ENCODE data around the gene SHMT1.
"Not testable (repeated sequence)": the region's sequence is repeated elsewhere in the genome, so short reads cannot be mapped to it uniquely, and the experiment has no call there.

Gene SHMT1

GRCh38 chr17:18315562-18315922 is 47.8 kb downstream of the SHMT1 start:
- Mint-ChIP-seq H3K36me3 (ENCODE audit: low read depth) (peaks cover 49% of the 10 kb centered on the region), H3K9me3 (no peaks in the 10 kb centered on the region), H3K4me3 (peak overlapping the region; percentile 88 to 89 (median 88)), H3K4me1 (peaks cover 72% of the 10 kb centered on the region), H3K27ac (peak overlapping the region; percentile 78 to 94 (median 82)), H3K27me3 (ENCODE audit: low read depth) (peaks cover 6% of the 10 kb centered on the region)
- TF ChIP-seq, protein P1, sequence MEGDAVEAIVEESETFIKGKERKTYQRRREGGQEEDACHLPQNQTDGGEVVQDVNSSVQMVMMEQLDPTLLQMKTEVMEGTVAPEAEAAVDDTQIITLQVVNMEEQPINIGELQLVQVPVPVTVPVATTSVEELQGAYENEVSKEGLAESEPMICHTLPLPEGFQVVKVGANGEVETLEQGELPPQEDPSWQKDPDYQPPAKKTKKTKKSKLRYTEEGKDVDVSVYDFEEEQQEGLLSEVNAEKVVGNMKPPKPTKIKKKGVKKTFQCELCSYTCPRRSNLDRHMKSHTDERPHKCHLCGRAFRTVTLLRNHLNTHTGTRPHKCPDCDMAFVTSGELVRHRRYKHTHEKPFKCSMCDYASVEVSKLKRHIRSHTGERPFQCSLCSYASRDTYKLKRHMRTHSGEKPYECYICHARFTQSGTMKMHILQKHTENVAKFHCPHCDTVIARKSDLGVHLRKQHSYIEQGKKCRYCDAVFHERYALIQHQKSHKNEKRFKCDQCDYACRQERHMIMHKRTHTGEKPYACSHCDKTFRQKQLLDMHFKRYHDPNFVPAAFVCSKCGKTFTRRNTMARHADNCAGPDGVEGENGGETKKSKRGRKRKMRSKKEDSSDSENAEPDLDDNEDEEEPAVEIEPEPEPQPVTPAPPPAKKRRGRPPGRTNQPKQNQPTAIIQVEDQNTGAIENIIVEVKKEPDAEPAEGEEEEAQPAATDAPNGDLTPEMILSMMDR (IDR thresholded peaks at IDR 0.05; ENCODE audit: unreplicated experiment in 3 of 3) = no peak

DNA sequence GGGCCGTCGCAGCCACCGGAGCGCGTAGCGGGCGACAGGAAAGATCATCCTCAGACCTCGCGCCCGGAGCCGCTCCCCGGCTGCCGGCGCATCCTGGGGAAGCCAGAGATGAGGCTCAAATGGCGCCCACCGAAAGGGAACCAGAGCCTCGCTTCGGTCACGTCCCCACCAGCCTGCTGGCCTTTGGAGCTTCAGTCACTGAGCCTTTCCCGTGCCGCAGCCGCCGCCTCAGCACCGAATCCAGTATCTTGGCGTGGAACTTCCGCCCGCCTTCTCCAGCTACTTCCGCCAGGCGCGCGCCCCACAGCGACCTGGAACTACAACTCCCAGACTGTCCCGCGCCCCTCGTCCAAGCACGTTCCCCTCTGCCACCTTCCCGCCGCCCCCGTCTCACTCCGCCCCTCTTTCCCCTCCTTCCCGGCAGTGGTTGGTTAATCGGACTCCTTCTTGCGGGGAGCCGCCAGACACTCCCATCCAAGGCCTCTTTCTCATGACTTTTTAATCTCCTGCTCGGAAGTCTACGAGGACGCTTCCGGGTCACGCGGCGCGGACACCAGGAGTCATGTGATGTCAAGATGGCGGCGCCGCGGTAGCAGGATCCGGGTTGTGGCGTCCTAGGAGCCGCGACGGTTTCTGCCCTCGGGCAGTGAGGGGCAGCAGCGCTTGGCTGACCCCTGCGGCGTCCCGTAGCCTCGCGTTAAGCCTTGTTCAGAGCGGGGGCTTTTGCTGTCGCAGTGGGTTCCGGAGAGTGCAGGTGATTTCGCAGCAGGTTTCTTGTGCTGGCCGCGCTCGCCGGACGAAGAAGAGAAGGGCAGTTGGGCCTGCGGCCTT is 48.4 kb downstream of the SHMT1 start, which contains the start of the genes SMCR8 and TOP3A:
SMCR8 (plus strand) TSS at position 563 of the 831 bp plus-strand sequence. CDS start 497 bp downstream, outside the sequence.
TOP3A (minus strand) TSS at position 264 of the 831 bp plus-strand sequence; CDS start at position 48, 216 bp downstream.
- Mint-ChIP-seq H3K36me3 (ENCODE audit: low read depth) (peaks cover 50% of the 10 kb centered on the region), H3K27me3 (ENCODE audit: low read depth) (peaks cover 6% of the 10 kb centered on the region), H3K4me3 (peak within 1 kb of the TSS; percentile 88 to 89 (median 88)), H3K4me1 (peaks cover 67% of the 10 kb centered on the region), H3K9me3 (no peaks in the 10 kb centered on the region), H3K27ac (peak within 1 kb of the TSS; percentile 78 to 94 (median 82))
- TF ChIP-seq, protein P1 (IDR thresholded peaks at IDR 0.05; ENCODE audit: unreplicated experiment in 3 of 3) = no peak

GRCh38 chr17:18314059-18314730 is 49.2 kb downstream of the SHMT1 start:
- H3K4me3 Mint-ChIP-seq = peak overlapping the region; percentile 88 to 89 (median 88)
- peaks cover 6% of the 10 kb centered on the region for H3K27me3 Mint-ChIP-seq (ENCODE audit: low read depth)
- peaks cover 45% of the 10 kb centered on the region for H3K36me3 Mint-ChIP-seq (ENCODE audit: low read depth)
- H3K27ac Mint-ChIP-seq = peak overlapping the region; percentile 78 to 94 (median 82)
- H3K9me3 Mint-ChIP-seq = no peaks in the 10 kb centered on the region
- peaks cover 60% of the 10 kb centered on the region for H3K4me1 Mint-ChIP-seq
- TF ChIP-seq, protein P1 (IDR thresholded peaks at IDR 0.05; ENCODE audit: unreplicated experiment in 3 of 3) = no peak

DNA sequence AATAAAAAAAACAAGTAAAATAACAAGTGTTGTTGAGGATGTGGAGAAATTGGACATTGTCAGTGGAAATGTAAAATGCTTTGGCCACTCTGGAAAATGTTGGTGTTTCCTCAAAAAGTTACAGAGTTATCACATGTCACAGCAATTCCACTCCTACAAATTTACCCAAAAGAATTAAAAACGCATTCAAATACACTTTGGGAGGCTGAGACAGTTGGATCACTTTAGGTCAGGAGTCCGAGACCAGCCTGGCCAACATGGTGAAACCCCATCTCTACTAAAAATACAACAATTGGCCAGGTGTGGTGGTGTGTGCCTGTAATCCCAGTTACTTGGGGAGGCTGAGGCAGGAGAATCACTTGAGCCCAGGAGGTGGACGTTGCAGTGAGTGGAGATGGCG is 54.1 kb downstream of the SHMT1 start:
- no peak overlapping the region for H3K4me3 Mint-ChIP-seq
- H3K27me3 Mint-ChIP-seq (ENCODE audit: low read depth) = no peaks in the 10 kb centered on the region
- H3K4me1 Mint-ChIP-seq = peaks cover 27% of the 10 kb centered on the region
- TF ChIP-seq, protein P1 (IDR thresholded peaks at IDR 0.05; ENCODE audit: unreplicated experiment in 3 of 3) = no peak
- peaks cover 52% of the 10 kb centered on the region for H3K36me3 Mint-ChIP-seq (ENCODE audit: low read depth)
- H3K27ac Mint-ChIP-seq = no peak overlapping the region
- no peaks in the 10 kb centered on the region for H3K9me3 Mint-ChIP-seq

DNA sequence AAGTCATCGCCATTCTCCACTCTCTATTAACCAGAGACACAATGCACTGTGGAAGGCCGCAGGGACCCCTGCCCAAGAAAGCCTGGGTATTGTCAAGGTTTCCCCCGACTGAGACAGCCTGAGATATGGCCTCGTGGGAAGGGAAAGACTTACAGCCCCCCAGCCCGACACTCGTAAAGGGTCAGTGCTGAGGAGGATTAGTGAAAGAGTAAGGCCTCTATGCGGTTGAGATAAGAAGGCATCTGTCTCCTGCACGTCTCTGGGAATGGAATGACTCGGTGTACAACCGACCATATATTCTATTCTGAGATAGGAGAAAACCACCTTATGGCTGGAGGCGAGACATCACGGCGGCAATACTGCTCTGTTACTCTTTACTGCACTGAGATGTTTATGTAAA is 60.1 kb downstream of the SHMT1 start:
- not testable (repeated sequence) for H3K27me3 Mint-ChIP-seq (ENCODE audit: low read depth); H3K4me1 Mint-ChIP-seq; H3K27ac Mint-ChIP-seq; H3K4me3 Mint-ChIP-seq; H3K9me3 Mint-ChIP-seq
- peaks cover 62% of the 10 kb centered on the region for H3K36me3 Mint-ChIP-seq (ENCODE audit: low read depth)

DNA sequence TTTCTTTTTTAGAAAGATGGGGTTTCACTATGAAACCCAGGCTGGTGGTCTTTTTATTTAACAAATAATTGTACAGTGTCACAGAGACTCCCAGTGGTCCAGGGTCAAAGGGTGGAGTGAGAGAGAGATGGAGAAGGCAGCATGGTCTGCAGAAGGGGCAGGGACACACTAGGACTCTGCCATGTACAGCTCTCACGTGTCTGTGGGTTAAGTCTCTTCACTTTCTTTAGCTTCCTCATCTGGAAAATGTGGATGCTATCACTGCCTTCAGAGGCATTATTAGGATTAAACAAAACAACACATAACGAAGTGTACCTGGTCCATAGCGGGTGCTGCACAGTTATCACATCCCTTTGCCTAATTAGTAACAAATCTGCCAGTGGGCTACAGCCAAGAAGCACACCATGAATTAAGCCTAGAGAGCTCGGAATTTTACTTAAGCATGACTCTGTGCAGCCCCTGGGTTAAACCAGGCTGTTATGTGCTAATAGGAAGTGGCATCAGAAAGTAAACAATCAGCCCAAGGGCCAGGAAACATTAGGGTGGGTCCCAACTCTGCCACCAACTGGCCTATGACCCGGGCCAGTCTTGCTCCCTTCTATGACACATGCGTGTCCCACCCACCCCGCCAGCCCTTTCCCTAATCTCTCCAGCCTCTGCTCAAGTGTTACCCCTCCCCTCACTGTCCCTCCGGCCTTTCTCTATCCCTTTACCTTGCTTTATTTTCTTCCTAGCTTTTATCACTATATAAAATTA is 62.4 kb downstream of the SHMT1 start:
- Mint-ChIP-seq H3K27me3 (ENCODE audit: low read depth) (no peaks in the 10 kb centered on the region), H3K9me3 (no peaks in the 10 kb centered on the region), H3K36me3 (ENCODE audit: low read depth) (peaks cover 70% of the 10 kb centered on the region), H3K27ac (no peak overlapping the region), H3K4me1 (no peaks in the 10 kb centered on the region), H3K4me3 (no peak overlapping the region)
- TF ChIP-seq, protein P1 (IDR thresholded peaks at IDR 0.05; ENCODE audit: unreplicated experiment in 3 of 3) = no peak

DNA sequence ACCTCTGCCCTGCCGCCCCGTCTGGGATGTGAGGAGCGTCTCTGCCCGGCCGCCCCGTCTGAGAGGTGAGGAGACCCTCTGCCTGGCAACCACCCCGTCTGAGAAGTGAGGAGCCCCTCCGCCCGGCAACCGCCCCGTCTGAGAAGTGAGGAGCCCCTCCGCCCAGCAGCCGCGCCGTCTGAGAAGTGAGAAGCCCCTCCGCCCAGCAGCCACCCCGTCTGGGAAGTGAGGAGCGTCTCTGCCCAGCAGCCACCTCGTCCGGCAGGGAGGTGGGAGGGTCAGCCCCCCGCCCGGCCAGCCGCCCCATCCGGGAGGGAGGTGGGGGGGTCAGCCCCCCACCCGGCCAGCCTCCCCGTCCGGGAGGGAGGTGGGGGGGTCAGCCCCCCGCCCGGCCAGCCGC is 65.3 kb downstream of the SHMT1 start:
- not testable (repeated sequence) for H3K27ac Mint-ChIP-seq; H3K27me3 Mint-ChIP-seq (ENCODE audit: low read depth); H3K4me3 Mint-ChIP-seq; H3K4me1 Mint-ChIP-seq; H3K9me3 Mint-ChIP-seq
- H3K36me3 Mint-ChIP-seq (ENCODE audit: low read depth) = peaks cover 69% of the 10 kb centered on the region

All from nephron (organoid).